CD4-positive, alpha-beta T cell treated with Interleukin-15 for 1 hour (primary cell): ENCODE measurements around the gene MARK2.
"Not testable (repeated sequence)": the region's sequence is repeated elsewhere in the genome, so short reads cannot be mapped to it uniquely, and the experiment has no call there.

Experiments
- DNase-seq: peaks from one replicate; pipeline ENCODE4 v3.0.0-alpha.2; 2020

Gene MARK2

DNA sequence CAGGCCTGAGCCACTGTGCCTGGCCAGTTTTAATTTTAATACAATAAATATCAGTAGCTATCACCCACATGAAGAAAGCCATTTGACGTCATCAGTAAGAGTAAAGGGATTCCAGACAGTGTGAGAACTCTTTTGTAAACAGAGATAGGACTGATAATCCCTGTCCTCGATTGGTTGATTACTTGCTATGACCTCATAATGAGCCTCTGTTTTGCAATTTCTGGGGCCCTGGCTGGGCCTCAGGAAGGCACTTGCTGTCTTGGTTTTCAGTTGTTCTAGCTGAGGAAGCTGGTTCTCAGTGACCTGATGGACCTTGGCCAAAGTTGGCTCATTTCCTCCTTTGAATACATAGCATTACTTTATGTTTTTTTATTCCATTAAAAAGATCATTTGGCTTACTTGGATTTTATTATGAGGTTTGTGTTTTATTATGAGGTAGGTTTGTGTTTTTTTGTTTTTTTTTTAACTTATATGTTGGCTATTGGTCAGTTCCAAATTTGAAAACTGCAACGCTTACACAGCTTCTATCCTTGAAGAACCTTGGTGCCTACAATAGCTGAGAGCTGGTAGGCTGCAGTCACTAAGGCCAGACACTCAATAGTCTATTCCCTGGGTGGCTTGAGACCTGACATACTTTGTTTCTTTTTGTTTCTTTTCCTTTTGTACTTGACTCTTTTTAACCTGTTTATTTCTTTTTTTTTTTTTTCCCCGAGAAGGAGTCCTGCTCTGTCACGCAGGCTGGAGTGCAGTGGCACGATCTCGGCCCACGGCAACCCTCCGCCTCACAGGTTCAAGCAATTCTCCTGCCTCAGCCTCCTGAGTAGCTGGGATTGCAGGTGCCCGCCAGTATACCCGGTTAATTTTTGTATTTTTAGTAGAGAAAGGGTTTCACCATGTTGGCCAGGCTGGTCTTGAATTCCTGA lies 20.0 kb downstream of the MARK2 start:
- peak; percentile 65 for DNase-seq

DNA sequence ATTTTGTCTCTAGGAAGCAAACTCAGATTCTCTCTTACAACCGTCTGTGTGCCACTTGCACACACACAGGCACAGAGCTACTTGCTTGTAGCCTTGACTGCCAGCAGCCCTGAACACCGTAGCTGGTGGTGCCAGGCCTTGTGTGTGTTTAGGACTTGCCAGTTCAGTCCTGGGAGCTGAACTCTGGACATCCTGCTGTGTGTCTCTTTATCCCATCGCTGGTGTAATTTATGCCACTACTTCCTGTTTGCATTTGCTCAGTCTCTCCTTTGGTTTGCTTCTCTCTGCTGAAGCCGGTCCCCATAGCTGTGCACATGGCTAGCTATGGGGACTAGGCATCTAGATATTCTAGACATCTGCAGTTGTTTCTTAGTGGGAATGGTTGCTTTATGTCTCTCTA lies 24.0 kb downstream of the MARK2 start:
- no peak for DNase-seq

DNA sequence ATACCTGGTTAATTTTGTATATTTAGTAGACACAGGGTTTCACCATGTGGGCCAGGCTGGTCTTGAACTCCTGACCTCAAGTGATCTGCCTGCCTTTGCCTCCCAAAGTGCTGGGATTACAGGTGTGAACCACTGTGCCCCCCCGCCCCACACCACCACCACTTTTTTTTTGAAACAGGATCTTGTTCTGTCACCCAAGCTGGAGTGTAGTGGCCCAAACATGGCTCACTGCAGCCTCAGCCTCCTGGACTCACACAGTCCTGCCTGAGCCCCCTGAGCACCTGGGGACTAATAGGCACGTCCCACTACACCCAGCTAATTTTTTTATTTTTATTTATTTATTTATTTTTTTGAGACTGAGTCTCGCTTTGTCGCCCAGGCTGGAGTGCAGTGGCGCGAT lies 24.7 kb downstream of the MARK2 start:
- DNase-seq = not testable (repeated sequence)

DNA sequence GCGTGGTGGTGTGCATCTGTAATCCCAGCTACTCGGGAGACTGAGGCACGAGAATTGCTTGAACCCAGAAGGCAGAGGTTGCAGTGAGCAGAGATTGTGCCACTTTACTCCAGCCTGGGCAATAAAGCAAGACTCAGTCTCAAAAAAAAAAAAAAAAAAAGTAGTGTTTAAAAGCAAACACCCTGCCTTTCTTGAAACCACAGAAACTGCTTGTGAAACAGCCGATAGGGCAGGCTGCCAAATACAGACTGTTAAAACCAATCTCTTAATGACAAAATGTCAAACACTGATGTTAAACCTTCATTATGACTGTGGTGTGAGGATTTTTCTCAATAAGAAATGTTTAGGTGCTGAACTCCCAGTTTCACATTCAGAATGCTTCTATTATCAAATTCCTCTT lies 27.3 kb downstream of the MARK2 start:
- peak; percentile 71 for DNase-seq

DNA sequence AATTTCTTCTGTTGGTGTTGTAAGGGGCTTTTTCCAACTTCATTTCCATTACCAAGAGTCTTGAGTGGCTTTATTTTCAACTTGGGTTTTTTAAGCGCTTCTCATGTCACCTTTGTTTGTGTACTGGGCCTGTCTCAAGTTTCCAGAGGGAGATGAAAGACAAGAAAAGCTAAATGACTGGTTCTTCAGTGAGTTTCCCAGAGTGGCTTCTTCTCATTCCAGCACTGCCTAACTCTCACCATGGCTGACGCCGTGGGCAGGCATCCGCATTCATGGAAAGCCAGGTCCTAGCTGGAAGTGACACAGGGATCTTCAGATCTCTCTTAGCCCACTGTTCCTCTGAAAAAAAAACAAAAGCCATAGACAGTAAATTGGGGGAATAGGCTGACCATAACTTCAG lies 28.6 kb downstream of the MARK2 start:
- DNase-seq = no peak

DNA sequence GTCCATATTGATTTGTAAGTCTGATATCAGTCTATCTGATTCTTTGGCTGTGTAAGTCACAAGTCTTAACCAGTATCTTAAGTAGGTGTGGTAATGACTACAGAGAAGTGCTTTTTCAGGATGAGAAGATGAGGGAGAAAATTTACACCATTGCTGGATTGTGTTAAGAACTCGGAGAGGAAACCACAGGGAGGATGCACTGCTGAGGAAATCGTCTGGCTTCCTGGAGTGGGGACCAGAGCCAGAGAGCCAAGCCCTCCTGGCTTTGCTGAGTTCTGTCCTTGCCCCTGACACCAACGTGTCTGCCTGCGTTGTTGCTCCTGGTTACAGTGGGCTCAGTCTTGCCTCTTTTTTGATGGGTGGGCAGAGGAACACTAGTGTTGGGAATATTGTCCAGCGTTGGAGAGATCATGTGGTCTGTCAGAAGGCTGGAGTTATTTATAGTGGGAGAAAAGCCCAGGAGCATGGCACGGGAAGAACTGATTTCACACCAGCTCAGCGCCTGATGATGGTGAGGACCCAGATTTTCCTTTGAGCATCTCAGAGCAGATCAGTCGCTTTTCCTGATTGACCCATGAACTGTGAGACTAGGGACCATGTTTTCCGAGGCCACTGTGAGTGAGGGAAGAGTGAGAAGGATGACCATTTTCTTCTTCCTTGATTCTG lies 29.6 kb downstream of the MARK2 start:
- DNase-seq = no peak

DNA sequence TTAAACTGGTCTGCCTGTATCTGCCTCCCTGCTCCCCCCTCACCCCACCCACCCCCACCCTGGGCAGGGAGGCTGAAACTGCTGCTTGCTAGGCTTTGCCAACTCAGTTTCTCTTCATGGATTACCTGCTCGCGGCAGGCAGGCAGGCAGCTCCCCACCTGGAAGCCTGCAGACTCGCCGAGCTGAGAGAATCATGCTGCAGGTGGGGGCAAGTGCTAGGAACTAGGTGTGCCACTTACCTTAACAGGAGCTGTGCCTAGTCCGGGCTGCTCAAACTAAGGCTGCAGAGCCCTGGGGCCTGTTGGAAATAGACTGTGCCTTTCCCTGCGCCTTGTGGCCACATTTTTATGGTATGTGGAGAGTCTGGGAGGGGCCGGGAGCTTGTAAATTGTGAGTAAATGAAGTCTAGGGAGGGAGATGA lies 30.3 kb downstream of the MARK2 start:
- DNase-seq = no peak

DNA sequence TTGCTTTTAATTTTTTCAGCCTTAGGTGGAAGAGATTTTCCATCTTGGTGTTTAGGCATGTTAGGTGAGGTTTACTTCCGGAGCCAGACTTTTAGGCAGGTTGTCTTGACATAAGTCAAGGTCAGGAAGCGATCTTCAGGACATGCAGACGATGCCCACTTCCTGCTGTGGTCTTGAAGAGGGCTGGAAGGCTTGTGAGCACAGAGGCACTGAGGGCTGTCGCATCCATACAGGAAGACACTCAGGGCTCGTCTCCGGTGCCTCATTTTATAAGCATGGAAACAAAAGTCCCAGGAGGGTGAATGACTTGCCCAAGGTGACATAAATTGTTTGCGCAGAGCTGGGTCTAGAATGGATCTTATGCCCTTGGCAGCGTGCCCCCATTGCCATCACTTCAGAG lies 30.8 kb downstream of the MARK2 start:
- peak; percentile 41 for DNase-seq

DNA sequence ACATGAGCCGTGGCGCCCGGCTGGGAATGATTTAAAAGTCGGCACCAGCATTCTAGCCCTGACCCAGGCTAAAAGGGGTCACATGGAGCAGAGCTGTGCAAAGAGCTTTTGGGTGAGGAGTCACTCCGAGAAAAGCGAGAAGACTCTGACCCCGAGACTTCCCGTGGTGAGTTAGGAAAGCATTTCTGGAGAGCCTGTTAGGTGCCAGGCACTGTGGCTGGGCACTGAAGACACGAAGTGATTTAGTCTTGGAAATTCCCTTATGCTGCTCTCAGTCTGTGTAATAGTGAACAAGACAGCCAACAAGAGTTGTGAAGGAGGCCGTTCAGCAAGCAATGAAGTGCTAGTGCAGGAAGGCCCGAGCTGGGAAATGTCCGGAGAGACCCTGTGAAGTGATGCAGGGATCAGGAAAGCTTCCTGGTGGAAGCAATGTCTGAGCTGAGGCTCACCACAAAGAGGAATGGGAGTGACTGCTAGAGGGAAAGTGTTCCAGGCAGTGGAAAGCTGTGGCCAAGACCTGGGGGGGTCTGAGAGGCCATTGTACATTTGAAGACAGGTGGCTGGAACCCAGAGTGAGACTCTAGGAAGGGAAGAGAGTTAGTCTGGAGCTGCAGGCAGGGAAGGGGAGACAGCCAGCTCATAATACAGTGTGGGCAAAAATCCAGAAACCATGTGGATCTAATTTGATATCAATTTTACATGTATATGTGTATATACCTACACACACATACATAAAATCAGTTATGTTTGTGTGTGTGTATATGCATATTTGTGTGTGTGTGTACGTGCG lies 31.6 kb downstream of the MARK2 start:
- DNase-seq = no peak

DNA sequence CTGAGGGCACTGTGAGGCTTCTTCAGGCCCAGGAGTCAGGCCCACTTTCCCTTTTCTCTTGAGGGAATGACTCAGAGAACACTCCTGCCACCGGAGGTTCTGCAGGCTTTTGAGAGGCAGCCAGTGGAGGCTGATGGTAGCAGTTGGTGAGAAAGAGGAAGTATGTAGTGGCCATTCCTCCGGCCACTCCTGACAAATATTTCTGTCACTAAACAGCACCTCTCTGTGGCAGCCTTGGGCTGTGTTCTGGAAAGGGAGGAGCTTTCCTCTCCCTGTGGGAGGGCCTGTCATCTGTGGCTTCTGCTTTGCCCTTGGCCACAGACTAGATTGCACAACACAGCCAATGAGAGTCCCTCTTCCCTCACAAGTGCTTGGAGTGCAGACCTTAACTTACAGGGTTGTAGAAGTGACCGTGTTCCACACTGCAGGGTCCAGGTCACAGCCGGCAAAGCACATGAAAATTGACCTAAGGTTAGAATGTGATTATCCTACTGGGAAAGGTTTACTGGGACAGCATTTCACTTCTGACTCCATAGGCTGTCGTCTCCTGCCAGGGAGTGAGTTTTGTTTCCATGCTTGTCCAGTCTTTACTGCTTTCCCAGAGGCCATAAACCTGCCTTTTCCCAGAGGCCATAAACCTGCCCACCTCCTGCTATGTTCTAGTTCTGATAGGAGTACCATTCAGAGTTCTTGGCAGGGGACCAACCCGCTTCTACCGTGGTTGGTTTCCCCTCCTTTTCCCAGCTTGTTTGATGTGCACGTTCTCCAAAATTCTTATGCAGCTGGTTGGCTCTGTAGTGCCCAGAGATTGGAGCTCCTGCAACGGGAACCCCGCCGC lies 33.3 kb downstream of the MARK2 start:
- DNase-seq = peak; percentile 84

DNA sequence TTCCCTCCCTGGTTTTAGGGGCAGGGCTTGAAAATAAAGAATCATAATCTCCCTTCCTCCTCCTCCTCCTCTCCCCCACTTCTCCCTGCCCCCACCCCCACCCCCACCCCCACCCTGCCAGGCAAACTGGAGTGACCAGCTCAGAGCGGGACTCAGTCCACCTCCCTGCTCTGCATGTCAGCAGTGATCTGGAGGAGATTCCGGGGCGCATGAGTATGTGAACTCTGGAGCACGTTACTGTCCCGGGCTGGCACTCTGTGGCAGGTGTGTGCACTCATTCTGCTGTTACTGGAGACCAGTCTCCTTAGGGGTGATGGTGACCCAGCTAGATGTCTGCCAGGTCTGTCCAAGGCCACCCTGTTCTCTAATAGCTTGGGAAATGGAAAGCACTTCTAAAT lies 33.9 kb downstream of the MARK2 start:
- DNase-seq = no peak

DNA sequence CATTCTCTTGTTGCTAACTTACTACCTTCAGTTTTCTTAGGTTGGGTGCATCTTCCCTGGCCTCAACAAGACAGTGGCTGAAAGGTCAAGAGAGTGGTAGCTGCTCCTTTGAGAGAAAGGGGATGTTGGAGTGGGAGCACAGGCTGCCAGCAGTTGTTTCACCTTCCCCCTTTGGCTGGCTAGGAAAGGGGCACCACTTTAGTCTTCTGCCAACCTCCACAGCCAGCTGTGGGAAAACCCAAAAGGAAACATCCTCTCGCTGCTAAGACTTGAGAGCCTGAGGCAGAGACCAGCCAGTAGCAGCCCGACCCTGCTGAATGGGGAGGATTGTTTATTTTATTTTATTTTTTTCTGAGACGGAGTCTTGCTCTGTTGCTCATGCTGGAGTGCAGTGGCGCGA lies 34.4 kb downstream of the MARK2 start:
- DNase-seq = no peak

DNA sequence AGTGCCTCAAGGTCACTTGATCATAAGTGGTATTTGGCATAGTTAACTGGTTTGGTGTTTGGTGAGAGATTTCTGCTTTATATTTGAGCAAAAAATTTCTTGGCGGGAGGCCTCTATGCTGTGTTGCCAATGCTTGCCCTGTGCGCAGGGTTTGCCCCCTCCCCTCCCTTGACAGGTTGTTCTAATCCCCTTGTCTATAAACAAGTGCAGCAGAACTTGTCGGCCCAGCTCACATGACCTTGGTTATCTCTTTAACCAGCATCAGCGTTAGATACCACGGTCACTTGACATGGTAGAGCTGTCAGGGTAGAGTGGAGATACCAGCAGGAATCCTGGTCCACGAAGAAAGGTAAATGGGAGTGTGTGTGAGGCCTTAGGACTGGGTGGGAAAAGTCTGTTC lies 35.6 kb downstream of the MARK2 start:
- DNase-seq = no peak

DNA sequence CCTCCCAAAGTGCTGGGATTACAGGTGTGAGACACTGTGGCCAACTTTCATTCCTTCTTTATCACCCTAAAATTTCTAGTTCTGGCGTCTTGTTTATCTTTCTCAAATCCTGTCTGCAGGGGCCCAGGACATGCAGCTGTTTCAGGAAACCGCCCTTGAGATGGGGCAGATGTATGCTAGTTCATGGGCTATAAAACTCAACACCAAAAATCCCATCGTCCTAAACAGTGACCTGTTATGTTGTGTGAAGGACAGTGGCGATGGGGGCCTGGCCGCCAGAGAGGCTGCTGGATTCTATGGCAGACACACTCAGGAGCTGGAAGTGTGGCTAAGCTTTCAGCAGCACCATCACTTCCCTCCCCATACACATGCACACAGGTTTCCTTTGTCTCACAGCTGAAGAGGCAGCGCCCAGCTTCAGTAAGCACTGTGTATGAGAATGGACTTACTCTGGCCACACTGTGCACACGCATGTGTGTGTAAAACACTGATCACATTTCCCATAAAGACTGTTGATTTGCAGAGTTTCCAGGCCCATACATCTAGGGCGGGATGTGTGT lies 36.7 kb downstream of the MARK2 start:
- no peak for DNase-seq

DNA sequence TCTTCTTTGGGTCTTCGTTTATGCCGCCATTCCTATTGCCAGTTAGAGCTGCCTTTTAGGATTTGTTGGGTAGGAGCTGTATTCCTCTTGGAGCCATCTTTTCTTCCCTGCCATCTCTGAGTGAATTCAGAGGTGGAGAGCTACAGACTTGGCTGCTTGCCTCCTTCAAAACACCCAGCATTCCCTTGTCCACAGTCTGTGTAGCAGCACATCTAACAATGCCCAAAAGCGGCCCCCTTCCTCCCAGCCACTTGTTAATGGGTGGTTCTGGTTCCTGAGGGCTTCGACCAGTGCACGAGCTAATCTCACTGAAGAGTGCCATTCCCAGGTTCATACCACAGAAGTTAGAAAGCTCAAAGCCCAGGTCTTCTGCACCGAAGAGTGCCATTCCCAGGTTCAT lies 37.7 kb downstream of the MARK2 start:
- DNase-seq = no peak

DNA sequence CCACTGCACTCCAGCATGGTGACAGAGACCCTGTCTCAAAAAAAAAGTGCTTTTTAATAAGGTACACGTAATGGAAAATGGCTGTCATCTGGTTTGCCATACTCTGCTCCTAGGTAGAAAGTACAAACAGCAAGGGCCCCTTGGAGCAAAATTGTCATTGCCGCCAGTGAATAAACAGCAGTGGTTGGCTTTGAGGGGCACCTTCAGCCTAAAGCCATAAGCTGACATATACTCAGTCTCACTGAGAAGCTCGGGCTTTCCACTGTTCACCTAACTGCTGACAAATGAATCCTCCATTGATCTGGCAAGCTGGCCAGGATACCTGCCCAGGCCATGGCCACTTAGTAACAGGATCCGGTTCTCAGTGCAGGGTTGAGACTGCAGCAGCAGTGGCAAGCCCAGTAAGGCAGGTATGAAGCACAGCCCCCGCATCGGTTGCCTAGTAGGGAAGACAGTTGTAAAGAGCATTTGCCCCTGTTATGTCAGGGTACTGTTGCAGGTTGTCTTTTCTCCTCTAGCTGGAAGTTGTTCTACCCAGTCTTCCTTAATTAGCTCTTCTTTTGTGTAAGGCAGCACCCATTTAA lies 38.8 kb downstream of the MARK2 start:
- DNase-seq = no peak

DNA sequence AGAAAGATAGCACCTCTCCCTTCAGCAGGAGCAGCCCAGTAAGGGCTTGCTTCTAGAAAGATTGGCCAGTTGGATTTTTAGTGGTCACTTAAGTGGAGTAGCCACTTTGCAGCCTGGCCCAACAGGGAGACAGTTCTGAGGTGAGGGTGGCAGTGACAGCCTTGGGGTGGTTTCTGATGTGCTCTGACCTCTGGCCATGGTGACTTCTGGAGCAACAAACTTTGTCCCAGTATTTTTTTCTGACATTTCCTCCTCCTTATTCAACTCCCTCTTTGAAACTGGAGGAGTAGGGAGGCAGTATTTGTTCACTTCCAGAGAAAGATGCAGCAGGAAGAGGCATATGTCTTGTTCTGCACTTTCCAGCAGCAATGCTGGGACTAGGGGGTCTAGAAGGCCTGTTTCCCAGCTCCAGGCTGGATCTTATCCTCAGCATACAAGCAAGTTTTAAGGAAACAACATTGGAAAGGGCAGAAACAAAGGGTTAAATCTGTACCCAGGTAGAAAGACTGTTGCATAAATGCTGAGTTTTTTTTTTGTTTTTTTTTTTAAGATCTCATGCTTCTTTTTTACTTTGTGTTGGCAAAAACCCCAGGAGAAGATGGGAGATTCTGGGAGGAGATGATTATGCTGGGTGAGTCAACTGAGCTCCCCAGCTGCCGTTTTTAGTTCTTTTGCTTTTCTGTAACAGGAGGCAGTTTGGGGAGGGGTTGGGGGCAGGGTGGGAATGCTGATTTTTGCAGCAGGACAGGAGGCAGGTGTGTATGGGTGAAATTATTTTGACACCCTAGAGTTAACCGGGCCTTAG lies 40.9 kb downstream of the MARK2 start:
- DNase-seq = no peak

DNA sequence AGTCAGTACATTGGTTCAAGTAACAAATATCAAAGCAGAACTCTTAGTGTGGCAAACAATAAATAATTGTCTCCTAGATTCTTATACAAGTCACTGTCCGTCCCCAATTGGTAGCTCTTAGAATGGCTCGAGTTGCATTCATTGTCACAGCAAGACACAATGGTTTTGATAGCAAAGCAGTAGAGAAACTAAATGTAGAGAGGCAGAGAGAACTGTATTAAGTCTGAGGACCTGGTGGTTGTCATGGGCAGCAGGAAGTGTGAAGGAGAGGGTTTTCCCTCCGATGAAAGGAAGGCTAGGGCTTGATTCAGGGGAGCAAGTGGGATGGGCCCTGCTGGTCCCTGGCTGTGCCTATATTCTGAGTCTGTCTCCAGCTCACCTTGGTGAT lies 41.5 kb downstream of the MARK2 start:
- no peak for DNase-seq

DNA sequence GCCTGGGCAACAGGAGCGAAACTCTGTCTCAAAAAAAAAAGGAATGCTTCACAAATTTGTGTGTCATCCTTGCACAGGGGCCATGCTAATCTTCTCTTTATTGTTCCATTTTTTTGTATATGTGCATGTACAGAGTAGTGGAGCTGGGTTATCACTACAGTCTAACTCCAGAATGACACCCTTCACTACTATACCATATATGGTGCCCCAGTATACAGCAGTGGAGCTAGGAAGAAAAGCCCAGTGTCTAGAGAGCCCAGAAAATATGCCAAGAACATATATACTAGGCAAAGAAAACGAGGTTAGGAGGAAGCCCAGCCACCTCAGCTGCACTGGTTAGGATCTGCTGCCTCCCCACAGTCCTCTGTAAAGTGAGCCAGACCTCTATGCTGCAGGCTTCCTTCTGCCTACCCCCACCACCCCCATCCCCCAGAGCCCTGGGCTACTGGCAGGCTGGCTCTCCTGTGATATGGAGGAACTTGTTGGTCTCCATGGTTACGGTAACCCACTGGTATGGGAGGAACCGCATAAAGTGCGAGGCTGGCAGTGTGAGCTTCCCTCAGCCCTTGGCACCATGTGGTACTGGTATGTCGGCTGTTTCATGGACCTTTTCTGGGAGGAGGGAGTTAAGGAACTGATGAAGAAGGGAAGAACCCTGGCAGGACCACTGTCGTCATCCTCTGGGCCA lies 43.8 kb downstream of the MARK2 start:
- DNase-seq = peak; percentile 69

DNA sequence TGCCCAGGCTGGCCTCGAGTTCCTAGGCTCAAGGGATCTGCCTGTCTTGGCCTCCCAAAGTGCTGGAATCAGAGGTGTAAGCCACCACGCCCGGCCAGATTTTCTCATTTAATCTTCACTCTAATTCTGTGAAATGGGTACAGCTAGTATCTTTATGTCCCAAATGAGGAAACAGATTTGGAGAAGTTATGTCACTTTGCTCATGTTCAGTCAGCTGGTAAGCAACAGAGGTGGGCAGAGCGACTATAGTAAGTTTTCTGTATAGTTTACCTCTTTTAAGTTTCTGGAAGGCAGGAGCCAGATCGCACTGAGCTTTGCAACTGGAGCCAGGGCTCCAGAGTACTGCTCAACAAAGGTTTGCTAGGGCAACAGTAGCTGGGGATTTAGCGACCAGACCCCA lies 44.9 kb downstream of the MARK2 start:
- DNase-seq = no peak
